OCI-LY3 (cell line): ENCODE results near the gene GSG1L.

Source experiments
- H2AFZ ChIP-seq: fragments of 200-600, 300-600 bp; shearing (Covaris generic); 2 replicates; pipeline ENCODE4 v1.6.0; 2014; ENCODE audit warnings: antibody characterized with exemption, low read depth, low read length
- H3K27ac ChIP-seq: fragments of 200-600, 300-600 bp; sonication (generic); 2 replicates; pipeline ENCODE4 v1.5.1; 2014; ENCODE audit warnings: mild to moderate bottlenecking, low read length, moderate library complexity, mixed read lengths
- H3K27me3 ChIP-seq: fragments of 200-600, 300-600 bp; sonication (generic); 2 replicates; pipeline ENCODE4 v1.6.1; 2014; ENCODE audit warnings: low read depth, low read length, mixed read lengths
- H3K36me3 ChIP-seq: fragments of 200-600, 300-600 bp; sonication (generic); replicated peaks from 2 replicates; pipeline ENCODE3; 2014; ENCODE audit warnings: low read depth, low read length, mixed read lengths
- H3K4me1 ChIP-seq: fragments of 300-600, 200-600 bp; sonication (generic); 2 replicates; pipeline ENCODE4 v1.6.1; 2014; ENCODE audit warnings: low read length, mixed read lengths
- H3K4me2 ChIP-seq: fragments of 200-600, 300-600 bp; sonication (generic); 2 replicates; pipeline ENCODE4 v1.6.1; 2014; ENCODE audit warnings: low read length, mixed read lengths
- H3K4me3 ChIP-seq: fragments of 300-600, 200-600 bp; sonication (generic); 2 replicates; pipeline ENCODE4 v1.5.1; 2014; ENCODE audit warnings: antibody characterized with exemption, mild to moderate bottlenecking, low read length, moderate library complexity
- H3K79me2 ChIP-seq: fragments of 300-600, 200-600 bp; shearing (Covaris generic); 2 replicates; pipeline ENCODE4 v1.6.1; 2014; ENCODE audit warnings: mild to moderate bottlenecking, low read length, mixed read lengths
- H3K9ac ChIP-seq: fragments of 300-600, 200-600 bp; shearing (Covaris generic); 2 replicates; pipeline ENCODE4 v1.6.0; 2014; ENCODE audit warnings: mild to moderate bottlenecking, low read length, moderate library complexity
- H3K9me3 ChIP-seq: fragments of 200-600, 300-600 bp; shearing (Covaris generic); 2 replicates; pipeline ENCODE4 v1.6.1; 2014; ENCODE audit warnings: low read length, mixed read lengths; ENCODE audit not compliant: insufficient read depth
- H4K20me1 ChIP-seq: fragments of 200-600, 300-600 bp; sonication (generic); 2 replicates; pipeline ENCODE4 v1.6.1; 2016; ENCODE audit warnings: low read length, mixed read lengths; ENCODE audit not compliant: insufficient read depth
- EZH2phosphoT487 ChIP-seq: fragments of 200-600 bp; shearing (Covaris generic); IDR thresholded peaks from 2 replicates; pipeline ENCODE4 v1.6.1; 2018; ENCODE audit warnings: antibody characterized with exemption, mixed run types, low read depth
- TF ChIP-seq, protein P1 (sequence below): fragments of 200-600, 300-600 bp; sonication (generic); IDR thresholded peaks from 2 replicates; pipeline ENCODE4 v1.5.1; 2014; ENCODE audit warnings: antibody characterized with exemption, low read length, low read depth

GSG1L gene

DNA sequence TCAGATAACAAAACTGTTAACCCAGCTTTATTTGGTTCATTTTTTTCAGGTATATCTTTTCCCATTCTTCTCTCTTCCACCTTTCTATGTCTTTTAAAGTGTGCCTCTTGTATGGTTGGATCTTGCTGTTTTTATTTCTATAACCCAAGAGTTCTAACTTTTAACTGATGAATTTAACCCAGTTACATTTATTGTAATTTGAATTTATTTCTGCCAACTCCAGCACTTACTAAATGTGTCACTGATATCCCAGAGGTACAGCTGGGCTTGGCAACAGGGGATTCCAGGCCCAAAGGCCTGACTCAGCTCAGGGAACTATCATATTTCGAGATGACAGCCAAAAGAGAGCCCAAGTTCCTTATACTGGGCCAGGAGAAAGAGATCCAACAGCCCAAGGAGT, 200.1 kb downstream of the GSG1L start:
- Histone ChIP-seq H3K9me3 (peaks cover 4% of the 10 kb centered on the region), H2AFZ (no peak overlapping the region), H3K4me1 (no peaks in the 10 kb centered on the region), H3K4me2 (no peak overlapping the region), H4K20me1 (no peaks in the 10 kb centered on the region), H3K27me3 (no peaks in the 10 kb centered on the region), H3K4me3 (no peak overlapping the region), H3K36me3 (no peaks in the 10 kb centered on the region), H3K27ac (no peak overlapping the region), H3K79me2 (no peaks in the 10 kb centered on the region), H3K9ac (no peak overlapping the region)
- no peak for TF ChIP-seq EZH2phosphoT487
- TF ChIP-seq, protein P1, sequence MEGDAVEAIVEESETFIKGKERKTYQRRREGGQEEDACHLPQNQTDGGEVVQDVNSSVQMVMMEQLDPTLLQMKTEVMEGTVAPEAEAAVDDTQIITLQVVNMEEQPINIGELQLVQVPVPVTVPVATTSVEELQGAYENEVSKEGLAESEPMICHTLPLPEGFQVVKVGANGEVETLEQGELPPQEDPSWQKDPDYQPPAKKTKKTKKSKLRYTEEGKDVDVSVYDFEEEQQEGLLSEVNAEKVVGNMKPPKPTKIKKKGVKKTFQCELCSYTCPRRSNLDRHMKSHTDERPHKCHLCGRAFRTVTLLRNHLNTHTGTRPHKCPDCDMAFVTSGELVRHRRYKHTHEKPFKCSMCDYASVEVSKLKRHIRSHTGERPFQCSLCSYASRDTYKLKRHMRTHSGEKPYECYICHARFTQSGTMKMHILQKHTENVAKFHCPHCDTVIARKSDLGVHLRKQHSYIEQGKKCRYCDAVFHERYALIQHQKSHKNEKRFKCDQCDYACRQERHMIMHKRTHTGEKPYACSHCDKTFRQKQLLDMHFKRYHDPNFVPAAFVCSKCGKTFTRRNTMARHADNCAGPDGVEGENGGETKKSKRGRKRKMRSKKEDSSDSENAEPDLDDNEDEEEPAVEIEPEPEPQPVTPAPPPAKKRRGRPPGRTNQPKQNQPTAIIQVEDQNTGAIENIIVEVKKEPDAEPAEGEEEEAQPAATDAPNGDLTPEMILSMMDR: no peak

DNA sequence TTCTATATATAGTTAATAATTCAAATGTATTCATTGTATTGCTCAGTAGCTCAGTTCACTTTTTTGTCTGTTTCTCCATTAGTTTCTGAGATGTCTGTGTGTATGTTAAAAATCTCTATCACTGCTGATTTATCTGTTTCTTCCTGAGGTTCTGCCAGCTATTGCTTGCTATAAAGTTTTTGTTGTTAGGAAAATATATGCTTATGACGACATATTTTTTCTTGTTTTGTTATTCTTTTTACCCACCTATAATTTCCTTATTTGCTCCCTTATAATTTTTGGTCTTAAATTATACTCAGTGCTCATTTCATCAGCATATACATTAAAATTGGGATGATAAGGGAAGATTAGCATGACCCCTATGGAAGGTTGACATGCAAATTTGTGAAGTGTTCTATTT, 200.6 kb downstream of the GSG1L start:
- no peak for TF ChIP-seq EZH2phosphoT487
- TF ChIP-seq, protein P1: no peak
- Histone ChIP-seq H4K20me1 (no peaks in the 10 kb centered on the region), H3K4me1 (no peaks in the 10 kb centered on the region), H3K27me3 (no peaks in the 10 kb centered on the region), H3K27ac (no peak overlapping the region), H2AFZ (no peak overlapping the region), H3K9ac (no peak overlapping the region), H3K4me2 (no peak overlapping the region), H3K4me3 (no peak overlapping the region), H3K79me2 (no peaks in the 10 kb centered on the region), H3K36me3 (no peaks in the 10 kb centered on the region), H3K9me3 (peaks cover 4% of the 10 kb centered on the region)

- Histone ChIP-seq H3K36me3 (no peaks in the 10 kb centered on the region), H3K27me3 (no peaks in the 10 kb centered on the region), H3K27ac (no peak overlapping the region), H3K4me1 (no peaks in the 10 kb centered on the region), H3K4me3 (no peak overlapping the region), H2AFZ (no peak overlapping the region), H3K9ac (no peak overlapping the region), H3K79me2 (no peaks in the 10 kb centered on the region), H4K20me1 (no peaks in the 10 kb centered on the region), H3K4me2 (no peak overlapping the region), H3K9me3 (peaks cover 4% of the 10 kb centered on the region)
- TF ChIP-seq EZH2phosphoT487: no peak
- TF ChIP-seq, protein P1: no peak
Observed at GRCh38 chr16:27860091-27860490, 203.4 kb downstream of the GSG1L start.

- Histone ChIP-seq H3K27ac (no peak overlapping the region), H3K9ac (no peak overlapping the region), H3K4me3 (no peak overlapping the region), H3K79me2 (no peaks in the 10 kb centered on the region), H4K20me1 (no peaks in the 10 kb centered on the region), H3K9me3 (peaks cover 4% of the 10 kb centered on the region), H2AFZ (no peak overlapping the region), H3K4me2 (no peak overlapping the region), H3K4me1 (no peaks in the 10 kb centered on the region), H3K36me3 (no peaks in the 10 kb centered on the region), H3K27me3 (0 out of 2 replicates have a peak, but pooled peaks cover 3% of the 10 kb centered on the region)
- TF ChIP-seq, protein P1: no peak; the same call in 1 of the 2 replicates
- TF ChIP-seq EZH2phosphoT487: no peak
Observed at GRCh38 chr16:27859020-27859419, 204.5 kb downstream of the GSG1L start.
